A673 (cell line): ENCODE results near the gene WFDC1.

Experiments
- CTCF ChIP-seq: fragments of 300-800, 200-600 bp; sonication (generic); conservative IDR thresholded peaks from 2 replicates; pipeline ENCODE4 v1.5.1; 2017; ENCODE audit warnings: low read depth, mild to moderate bottlenecking, antibody characterized with exemption, low read length, moderate library complexity, mixed read lengths
- EZH2 ChIP-seq: fragments of 200-600 bp; sonication (generic); IDR thresholded peaks from 2 replicates; pipeline ENCODE4 v1.6.1; 2017; ENCODE audit warnings: borderline replicate concordance, low read depth, mild to moderate bottlenecking, mixed read lengths, antibody characterized with exemption, low read length; ENCODE audit not compliant: poor library complexity, severe bottlenecking

DNA sequence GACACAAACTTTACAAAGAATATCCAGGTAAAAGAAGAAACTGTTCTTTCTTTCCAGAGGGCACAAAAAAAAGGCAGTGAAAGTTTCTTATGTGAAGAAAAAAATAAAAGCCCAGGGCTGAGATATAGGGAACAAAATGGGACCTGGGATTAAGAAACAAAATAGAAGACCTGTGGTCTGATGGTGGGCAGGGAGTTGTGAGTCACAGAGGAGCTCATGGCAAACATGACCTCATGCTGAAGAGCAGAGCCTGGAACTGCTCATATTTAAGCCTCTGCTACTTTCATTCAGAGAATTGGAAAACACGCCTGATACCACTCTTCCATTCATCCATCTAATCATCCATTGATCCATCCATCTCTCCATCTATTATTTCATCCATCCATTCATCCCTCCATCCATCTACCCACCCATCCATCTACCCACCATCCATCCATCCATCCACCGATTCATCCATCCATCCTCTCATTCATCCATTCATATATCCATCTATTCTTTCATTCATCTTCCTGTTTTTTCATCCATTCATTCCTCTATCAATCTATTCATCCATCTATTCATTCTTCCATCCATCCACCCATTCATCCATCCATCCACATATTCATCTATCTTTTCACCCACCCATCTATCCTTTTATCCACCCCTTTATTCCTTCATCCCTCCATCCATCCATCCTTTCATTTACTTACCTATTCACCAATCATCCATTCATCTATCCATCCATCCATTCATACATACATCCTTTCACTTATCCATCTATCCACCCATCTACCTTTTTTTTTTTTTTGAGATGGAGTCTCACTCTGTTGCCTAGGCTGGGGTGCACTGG lies 30.0 kb downstream of the WFDC1 start:
- no peak for TF ChIP-seq CTCF
- TF ChIP-seq EZH2, result no peak
